Stimulated activated CD8-positive, alpha-beta memory T cell treated with anti-CD3 and anti-CD28 coated beads, Interleukin-2, amount 100 ng/mL, for 1 hour (primary cell): ENCODE results near the gene GPC3.

Experiments
- DNase-seq, 2 donors: peaks; one replicate each; pipeline ENCODE4 v3.0.0-alpha.2; 2020; ENCODE audit warnings: low read depth in 2 of 2

Gene GPC3

GRCh38 chrX:133840415-133840814, 145.0 kb downstream of the GPC3 start:
- no peak for DNase-seq

- no peak for DNase-seq
Measured at GRCh38 chrX:133838761-133839676, 146.4 kb downstream of the GPC3 start.

- DNase-seq = no peak
Measured at GRCh38 chrX:133837091-133837490, 148.3 kb downstream of the GPC3 start.

GRCh38 chrX:133836561-133836960, 148.8 kb downstream of the GPC3 start:
- DNase-seq = no peak

GRCh38 chrX:133834771-133835170, 150.6 kb downstream of the GPC3 start:
- no peak for DNase-seq

GRCh38 chrX:133819546-133819945, 165.8 kb downstream of the GPC3 start:
- no peak for DNase-seq

- no peak for DNase-seq
Measured at GRCh38 chrX:133818019-133818418, 167.4 kb downstream of the GPC3 start.

- DNase-seq = no peak
Measured at GRCh38 chrX:133815496-133815895, 169.9 kb downstream of the GPC3 start.

- DNase-seq = no peak
Measured at GRCh38 chrX:133813971-133814370, 171.4 kb downstream of the GPC3 start.

- DNase-seq = no peak
Measured at GRCh38 chrX:133812402-133812801, 173.0 kb downstream of the GPC3 start.

- DNase-seq = no peak
Measured at GRCh38 chrX:133810925-133811324, 174.5 kb downstream of the GPC3 start.

GRCh38 chrX:133804072-133804471, 181.3 kb downstream of the GPC3 start:
- DNase-seq = no peak

- no peak for DNase-seq
Measured at GRCh38 chrX:133796282-133796681, 189.1 kb downstream of the GPC3 start.

GRCh38 chrX:133794126-133794525, 191.3 kb downstream of the GPC3 start:
- no peak for DNase-seq

GRCh38 chrX:133793626-133794025, 191.8 kb downstream of the GPC3 start:
- DNase-seq = no peak

GRCh38 chrX:133792198-133792953, 193.0 kb downstream of the GPC3 start:
- peak; percentile 4 to 21 for DNase-seq

- DNase-seq = no peak
Measured at GRCh38 chrX:133789829-133790228, 195.6 kb downstream of the GPC3 start.

- no peak for DNase-seq
Measured at GRCh38 chrX:133786382-133786781, 199.0 kb downstream of the GPC3 start.

- no peak for DNase-seq
Measured at GRCh38 chrX:133783274-133783673, 202.1 kb downstream of the GPC3 start.

GRCh38 chrX:133781174-133781573, 204.2 kb downstream of the GPC3 start:
- no peak for DNase-seq

- DNase-seq = peak in 1 of 2 donors; percentile 0
Measured at GRCh38 chrX:133776072-133776471, 209.3 kb downstream of the GPC3 start.

- DNase-seq = no peak
Measured at GRCh38 chrX:133774807-133775206, 210.6 kb downstream of the GPC3 start.

- DNase-seq = no peak
Measured at GRCh38 chrX:133771086-133771646, 214.2 kb downstream of the GPC3 start.
